Panc1 (cell line): Measurements from ENCODE around the gene FYCO1. TPM values are rescaled to one million over a fixed set of nuclear protein-coding genes. Genes with fewer than 3 reads are reported as not detected.

Experiments
- ATAC-seq: fragments of 200-7000 bp; cut with Tn5 transposase; 2 replicates; pipeline ENCODE4 v1.9.1; 2020; ENCODE audit warnings: mild to moderate bottlenecking, moderate library complexity
- BruUV-seq: library from RNA; stranded (reverse); fragments of 400-500 nt; replicated peaks from 2 replicates; lab custom pipeline; 2021; lab: Mats Ljungman, UMichigan
- CTCF ChIA-PET: fragments of 300-600 bp; sonication (Branson Sonifier 250); formaldehyde crosslinking; loops from one replicate; lab custom pipeline; 2022; ENCODE audit warnings: antibody characterized with exemption; lab: Charles Lee
- POLR2A ChIA-PET: fragments of 300-600 bp; sonication (Branson Sonifier 250); formaldehyde crosslinking; loops from one replicate; lab custom pipeline; 2022; ENCODE audit warnings: antibody characterized with exemption; lab: Charles Lee
- DNase-seq: peaks from one replicate; pipeline ENCODE4 v3.0.0-alpha.2; 2010; ENCODE audit warnings: low read depth, low spot score
- H3K27ac ChIP-seq: 2 replicates; pipeline ENCODE4 v1.5.1; 2011; ENCODE audit warnings: mild to moderate bottlenecking, low read length, inconsistent platforms
- H3K27me3 ChIP-seq: fragments of 200-500 bp; sonication (Bioruptor generic); 2 replicates; pipeline ENCODE4 v1.6.0; 2014; ENCODE audit warnings: low read length, inconsistent platforms; ENCODE audit not compliant: control insufficient read depth, insufficient read depth
- H3K36me3 ChIP-seq: fragments of 200-500 bp; sonication (Bioruptor generic); 2 replicates; pipeline ENCODE4 v1.5.1; 2014; ENCODE audit warnings: inconsistent platforms, mild to moderate bottlenecking, low read length, moderate library complexity; ENCODE audit not compliant: control insufficient read depth, insufficient read depth
- H3K4me1 ChIP-seq: 2 replicates; pipeline ENCODE4 v1.5.1; 2011; ENCODE audit warnings: inconsistent platforms, mild to moderate bottlenecking, low read length, moderate library complexity; ENCODE audit not compliant: control insufficient read depth, insufficient read depth
- H3K4me3 ChIP-seq, 2 experiments: 2 replicates each; pipeline ENCODE4 v1.5.1; 2011 to 2012; ENCODE audit warnings: low read depth in 2 of 2, low read length in 2 of 2, mild to moderate bottlenecking in 2 of 2, inconsistent platforms in 1 of 2, moderate library complexity in 1 of 2
- H3K9me3 ChIP-seq: fragments of 200-500 bp; sonication (Bioruptor generic); 2 replicates; pipeline ENCODE4 v1.5.1; 2014; ENCODE audit warnings: low read depth, mild to moderate bottlenecking, inconsistent platforms, low read length, moderate library complexity; ENCODE audit not compliant: control insufficient read depth, insufficient read depth
- POLR2AphosphoS5 ChIP-seq: IDR thresholded peaks from 2 replicates; pipeline ENCODE4 v1.6.1; 2012; ENCODE audit warnings: mild to moderate bottlenecking, low read depth, low read length, moderate library complexity
- SIN3A ChIP-seq: IDR thresholded peaks from 2 replicates; pipeline ENCODE4 v1.6.1; 2012; ENCODE audit warnings: low read depth, mild to moderate bottlenecking, low read length, moderate library complexity, borderline replicate concordance; ENCODE audit not compliant: insufficient read depth
- TCF7L2 ChIP-seq: IDR thresholded peaks from 2 replicates; pipeline ENCODE4 v1.6.1; 2011; ENCODE audit warnings: mild to moderate bottlenecking, low read depth, low read length, inconsistent platforms
- in situ Hi-C: cut with HindIII; loops from 2 replicates; pipeline ENCODE4 v1.10.0; 2016; ENCODE audit warnings: low sequenced_read_pairs, low pct_unique_long_range_greater_than_20kb
- intact Hi-C: fragments of 100-400 bp; cut with micrococcal nuclease; formaldehyde crosslinking; loops from one replicate; pipeline ENCODE4 v1.10.0; 2022; ENCODE audit not compliant: unreplicated experiment
- total RNA-seq: library from RNA; stranded (reverse); gene quantifications from one replicate; pipeline ENCODE4 v1.2.1, GENCODE V29; 2021; ENCODE audit not compliant: unreplicated experiment
- TF ChIP-seq, protein P1 (sequence below), 2 experiments: IDR thresholded peaks; 2 replicates each; pipeline ENCODE4 v1.6.1; 2011 to 2012; ENCODE audit warnings: low read depth in 2 of 2, control low read depth in 1 of 2, low read length in 1 of 2, mild to moderate bottlenecking in 1 of 2, moderate library complexity in 1 of 2; ENCODE audit not compliant: insufficient read depth in 1 of 2
- TF ChIP-seq, protein P2 (sequence below): fragments of 450-650 bp; IDR thresholded peaks from 2 replicates; pipeline ENCODE4 v1.5.1; 2017; ENCODE audit warnings: mild to moderate bottlenecking

FYCO1 gene
- total RNA-seq, 1 experiment from 2014 or later, result 8.7 TPM

DNA sequence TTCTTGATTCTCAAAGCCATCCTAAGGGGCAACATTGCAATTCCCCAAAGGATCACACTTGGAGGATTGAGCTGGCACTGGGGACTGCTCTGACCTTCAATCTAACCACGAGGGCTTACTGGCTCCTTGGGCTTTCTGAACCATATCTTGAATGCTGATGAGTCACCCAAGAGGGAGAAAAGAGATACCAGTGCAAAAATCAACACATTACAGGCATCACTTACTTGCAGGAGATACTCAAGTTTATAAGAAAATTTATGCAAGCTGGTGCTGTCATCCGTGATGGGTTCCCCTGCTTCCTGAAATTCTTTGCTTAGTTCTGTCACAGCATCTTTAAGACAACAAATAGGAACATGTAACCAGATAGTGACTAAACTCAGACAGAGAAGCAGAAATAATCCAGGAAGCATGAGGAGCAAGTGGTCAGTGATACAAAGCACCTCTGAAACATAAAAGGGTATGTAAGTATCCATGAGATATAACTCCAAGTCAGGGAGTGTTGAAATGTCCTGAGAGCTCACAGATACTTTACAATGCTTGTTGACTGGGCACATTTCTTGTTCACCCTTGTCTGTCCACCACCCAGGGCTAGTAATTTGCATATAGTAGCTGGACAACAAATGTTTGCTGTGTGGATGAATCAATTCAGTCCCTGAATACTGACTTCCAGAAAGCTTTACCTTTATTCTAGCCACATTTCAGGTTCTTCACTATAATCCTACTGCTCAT, 14.1 kb downstream of the FYCO1 start:
- no peak overlapping the region for H3K27ac ChIP-seq
- BruUV-seq, result no TSS peak
- no peaks in the 10 kb centered on the region for H3K36me3 ChIP-seq
- ChIA-PET CTCF (no interaction called here), POLR2A (no interaction called here)
- ATAC-seq (no peak), DNase-seq (no peak)
- H3K27me3 ChIP-seq, result no peaks in the 10 kb centered on the region
- H3K4me1 ChIP-seq, result peaks cover 1% of the 10 kb centered on the region; the same call in 1 of the 2 replicates
- TF ChIP-seq, protein P1, sequence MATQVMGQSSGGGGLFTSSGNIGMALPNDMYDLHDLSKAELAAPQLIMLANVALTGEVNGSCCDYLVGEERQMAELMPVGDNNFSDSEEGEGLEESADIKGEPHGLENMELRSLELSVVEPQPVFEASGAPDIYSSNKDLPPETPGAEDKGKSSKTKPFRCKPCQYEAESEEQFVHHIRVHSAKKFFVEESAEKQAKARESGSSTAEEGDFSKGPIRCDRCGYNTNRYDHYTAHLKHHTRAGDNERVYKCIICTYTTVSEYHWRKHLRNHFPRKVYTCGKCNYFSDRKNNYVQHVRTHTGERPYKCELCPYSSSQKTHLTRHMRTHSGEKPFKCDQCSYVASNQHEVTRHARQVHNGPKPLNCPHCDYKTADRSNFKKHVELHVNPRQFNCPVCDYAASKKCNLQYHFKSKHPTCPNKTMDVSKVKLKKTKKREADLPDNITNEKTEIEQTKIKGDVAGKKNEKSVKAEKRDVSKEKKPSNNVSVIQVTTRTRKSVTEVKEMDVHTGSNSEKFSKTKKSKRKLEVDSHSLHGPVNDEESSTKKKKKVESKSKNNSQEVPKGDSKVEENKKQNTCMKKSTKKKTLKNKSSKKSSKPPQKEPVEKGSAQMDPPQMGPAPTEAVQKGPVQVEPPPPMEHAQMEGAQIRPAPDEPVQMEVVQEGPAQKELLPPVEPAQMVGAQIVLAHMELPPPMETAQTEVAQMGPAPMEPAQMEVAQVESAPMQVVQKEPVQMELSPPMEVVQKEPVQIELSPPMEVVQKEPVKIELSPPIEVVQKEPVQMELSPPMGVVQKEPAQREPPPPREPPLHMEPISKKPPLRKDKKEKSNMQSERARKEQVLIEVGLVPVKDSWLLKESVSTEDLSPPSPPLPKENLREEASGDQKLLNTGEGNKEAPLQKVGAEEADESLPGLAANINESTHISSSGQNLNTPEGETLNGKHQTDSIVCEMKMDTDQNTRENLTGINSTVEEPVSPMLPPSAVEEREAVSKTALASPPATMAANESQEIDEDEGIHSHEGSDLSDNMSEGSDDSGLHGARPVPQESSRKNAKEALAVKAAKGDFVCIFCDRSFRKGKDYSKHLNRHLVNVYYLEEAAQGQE (IDR thresholded peaks at IDR 0.05; ENCODE audit: insufficient read depth in 1 of 2, low read depth in 2 of 2, low read length in 1 of 2), result no peak
- TF ChIP-seq, protein P2, sequence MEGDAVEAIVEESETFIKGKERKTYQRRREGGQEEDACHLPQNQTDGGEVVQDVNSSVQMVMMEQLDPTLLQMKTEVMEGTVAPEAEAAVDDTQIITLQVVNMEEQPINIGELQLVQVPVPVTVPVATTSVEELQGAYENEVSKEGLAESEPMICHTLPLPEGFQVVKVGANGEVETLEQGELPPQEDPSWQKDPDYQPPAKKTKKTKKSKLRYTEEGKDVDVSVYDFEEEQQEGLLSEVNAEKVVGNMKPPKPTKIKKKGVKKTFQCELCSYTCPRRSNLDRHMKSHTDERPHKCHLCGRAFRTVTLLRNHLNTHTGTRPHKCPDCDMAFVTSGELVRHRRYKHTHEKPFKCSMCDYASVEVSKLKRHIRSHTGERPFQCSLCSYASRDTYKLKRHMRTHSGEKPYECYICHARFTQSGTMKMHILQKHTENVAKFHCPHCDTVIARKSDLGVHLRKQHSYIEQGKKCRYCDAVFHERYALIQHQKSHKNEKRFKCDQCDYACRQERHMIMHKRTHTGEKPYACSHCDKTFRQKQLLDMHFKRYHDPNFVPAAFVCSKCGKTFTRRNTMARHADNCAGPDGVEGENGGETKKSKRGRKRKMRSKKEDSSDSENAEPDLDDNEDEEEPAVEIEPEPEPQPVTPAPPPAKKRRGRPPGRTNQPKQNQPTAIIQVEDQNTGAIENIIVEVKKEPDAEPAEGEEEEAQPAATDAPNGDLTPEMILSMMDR, result no peak
- TF ChIP-seq SIN3A (no peak), TCF7L2 (no peak), POLR2AphosphoS5 (no peak)
- H3K4me3 ChIP-seq, result no peak overlapping the region
- in situ Hi-C loops (no loop called here), intact Hi-C loops (no loop called here)
- H3K9me3 ChIP-seq, result no peaks in the 10 kb centered on the region

DNA sequence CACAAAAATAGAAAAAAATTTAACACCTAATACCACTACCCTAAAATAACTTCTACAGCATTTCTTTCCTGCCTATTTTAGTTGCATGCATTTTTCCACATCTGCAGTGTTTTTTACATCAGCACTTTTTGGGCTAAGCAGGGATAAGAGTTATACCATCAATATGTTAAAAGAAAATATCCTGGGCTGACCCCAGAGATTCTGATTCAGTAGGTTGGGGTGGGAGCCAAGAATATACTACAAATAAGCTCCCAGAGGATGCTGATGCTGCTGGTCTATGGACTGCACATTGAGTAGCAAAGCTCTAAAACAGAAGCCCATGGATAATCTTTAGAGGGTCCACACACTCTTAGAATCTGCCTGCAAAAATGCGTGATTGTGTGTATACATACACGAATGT, 14.8 kb downstream of the FYCO1 start:
- ATAC-seq (no peak), DNase-seq (no peak)
- Histone ChIP-seq H3K4me3 (no peak overlapping the region), H3K9me3 (no peaks in the 10 kb centered on the region), H3K27me3 (no peaks in the 10 kb centered on the region), H3K27ac (no peak overlapping the region), H3K4me1 (no peaks in the 10 kb centered on the region), H3K36me3 (no peaks in the 10 kb centered on the region)
- CTCF ChIA-PET, result no interaction called here
- intact Hi-C loops (no loop called here), in situ Hi-C loops (no loop called here)
- no TSS peak for BruUV-seq
- POLR2A ChIA-PET, result no interaction called here
- TF ChIP-seq, protein P1 (IDR thresholded peaks at IDR 0.05; ENCODE audit: insufficient read depth in 1 of 2, low read depth in 2 of 2, low read length in 1 of 2), result no peak
- TF ChIP-seq, protein P2, result no peak
- TF ChIP-seq POLR2AphosphoS5 (no peak), SIN3A (no peak), TCF7L2 (no peak)
